Measurements from ENCODE around the gene OLFML3.

DNA sequence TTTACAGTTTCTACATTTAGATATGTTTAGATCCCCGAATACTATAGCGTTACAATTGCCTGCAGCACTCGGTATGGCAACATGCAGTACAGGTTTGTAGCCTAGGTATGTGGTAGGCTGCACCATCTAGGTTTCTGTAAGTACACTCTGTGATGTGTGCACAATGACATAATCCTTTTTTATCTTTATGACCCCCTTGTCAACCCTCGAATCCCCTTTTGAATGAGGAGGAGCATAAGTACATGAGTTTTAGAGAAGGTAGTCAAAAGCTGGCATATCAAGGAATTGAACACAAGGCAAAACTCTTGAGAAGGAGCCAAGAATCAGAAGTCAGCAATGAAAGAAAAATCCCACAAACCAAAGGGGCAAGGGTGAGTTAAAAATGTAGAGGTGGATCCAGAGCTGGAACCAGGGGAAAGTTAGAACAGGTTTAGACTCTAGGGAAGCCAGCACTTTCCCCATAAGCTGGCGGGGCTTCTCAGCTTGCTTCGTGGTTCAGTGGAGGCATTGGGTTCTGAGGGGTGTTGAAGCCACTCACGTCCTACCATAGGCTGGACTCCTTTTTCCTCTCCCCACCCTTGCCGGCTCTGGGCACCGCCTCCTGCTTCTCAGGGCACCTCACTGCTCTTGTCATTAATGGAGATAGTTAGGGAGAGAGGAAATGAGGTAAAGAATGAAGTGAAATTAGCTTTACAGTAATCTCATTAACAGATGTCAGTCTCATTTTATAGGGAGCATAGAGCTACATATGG lies 31.3 kb downstream of the OLFML3 start:
- TF ChIP-seq, protein P1, sequence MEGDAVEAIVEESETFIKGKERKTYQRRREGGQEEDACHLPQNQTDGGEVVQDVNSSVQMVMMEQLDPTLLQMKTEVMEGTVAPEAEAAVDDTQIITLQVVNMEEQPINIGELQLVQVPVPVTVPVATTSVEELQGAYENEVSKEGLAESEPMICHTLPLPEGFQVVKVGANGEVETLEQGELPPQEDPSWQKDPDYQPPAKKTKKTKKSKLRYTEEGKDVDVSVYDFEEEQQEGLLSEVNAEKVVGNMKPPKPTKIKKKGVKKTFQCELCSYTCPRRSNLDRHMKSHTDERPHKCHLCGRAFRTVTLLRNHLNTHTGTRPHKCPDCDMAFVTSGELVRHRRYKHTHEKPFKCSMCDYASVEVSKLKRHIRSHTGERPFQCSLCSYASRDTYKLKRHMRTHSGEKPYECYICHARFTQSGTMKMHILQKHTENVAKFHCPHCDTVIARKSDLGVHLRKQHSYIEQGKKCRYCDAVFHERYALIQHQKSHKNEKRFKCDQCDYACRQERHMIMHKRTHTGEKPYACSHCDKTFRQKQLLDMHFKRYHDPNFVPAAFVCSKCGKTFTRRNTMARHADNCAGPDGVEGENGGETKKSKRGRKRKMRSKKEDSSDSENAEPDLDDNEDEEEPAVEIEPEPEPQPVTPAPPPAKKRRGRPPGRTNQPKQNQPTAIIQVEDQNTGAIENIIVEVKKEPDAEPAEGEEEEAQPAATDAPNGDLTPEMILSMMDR (IDR thresholded peaks at IDR 0.05): no peak
- TF ChIP-seq POLR2A (IDR thresholded peaks at IDR 0.05): no peak

All from uterus (tissue), 2 donors.